Inferior parietal cortex (tissue), 1 donor: Measurements from ENCODE around the gene PAQR4.

Experiments used
- DNase-seq: peaks from one replicate; pipeline ENCODE4 v3.0.0-alpha.2; 2016; ENCODE audit errors: extremely low spot score

PAQR4 gene

DNA sequence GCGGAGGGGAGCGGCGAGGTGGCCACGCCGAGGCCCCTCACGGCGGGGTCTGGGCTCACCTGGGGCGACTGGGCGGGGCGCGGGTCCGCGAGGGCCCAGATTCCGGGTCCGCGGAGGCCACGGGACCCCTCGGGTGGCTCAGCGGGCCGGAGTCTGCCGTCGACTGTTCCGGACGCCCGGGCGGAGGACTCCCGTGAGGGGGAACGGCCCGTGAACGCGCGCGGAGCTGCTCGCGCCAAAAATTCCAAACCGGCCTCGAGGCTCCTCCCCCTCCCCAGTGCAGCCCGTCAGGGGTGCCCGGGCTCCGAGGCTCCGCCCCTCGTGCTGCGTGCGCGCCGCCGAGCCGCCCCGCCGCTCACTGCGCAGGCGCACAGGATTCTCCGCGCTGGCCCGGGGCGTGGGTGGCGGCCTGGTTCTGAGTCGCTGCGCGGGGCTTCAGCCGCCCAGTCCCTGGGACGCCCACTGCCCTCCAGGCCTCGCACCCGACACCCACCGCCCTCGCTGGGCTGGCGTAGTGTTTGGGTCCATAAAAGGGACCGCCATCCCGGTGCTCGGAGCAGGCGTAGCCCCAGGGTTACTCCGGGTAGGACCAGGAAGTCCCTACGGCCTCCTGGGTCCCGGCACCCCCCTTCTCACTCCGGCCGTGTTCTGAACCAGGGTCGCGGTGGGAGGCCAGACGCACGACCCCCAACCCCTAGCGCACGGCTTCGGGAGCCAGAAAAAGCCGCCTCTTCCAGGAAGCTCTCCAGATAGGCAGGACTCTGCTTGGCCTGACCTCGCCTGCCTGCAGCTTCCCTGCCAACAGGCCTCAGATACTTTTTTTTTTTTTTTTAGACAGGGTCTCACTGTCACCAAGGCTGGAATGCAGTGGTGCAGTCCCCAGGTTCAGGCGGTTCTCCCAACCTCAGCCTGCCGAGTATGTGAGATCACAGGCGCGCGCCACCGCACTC is 11.4 kb downstream of the PAQR4 start, which contains the start of gene PKMYT1:
PKMYT1 (minus strand) TSS at position 220 of the 950 bp plus-strand sequence. CDS start 789 bp downstream, outside the sequence.
- DNase-seq, result peak; percentile 91

DNA sequence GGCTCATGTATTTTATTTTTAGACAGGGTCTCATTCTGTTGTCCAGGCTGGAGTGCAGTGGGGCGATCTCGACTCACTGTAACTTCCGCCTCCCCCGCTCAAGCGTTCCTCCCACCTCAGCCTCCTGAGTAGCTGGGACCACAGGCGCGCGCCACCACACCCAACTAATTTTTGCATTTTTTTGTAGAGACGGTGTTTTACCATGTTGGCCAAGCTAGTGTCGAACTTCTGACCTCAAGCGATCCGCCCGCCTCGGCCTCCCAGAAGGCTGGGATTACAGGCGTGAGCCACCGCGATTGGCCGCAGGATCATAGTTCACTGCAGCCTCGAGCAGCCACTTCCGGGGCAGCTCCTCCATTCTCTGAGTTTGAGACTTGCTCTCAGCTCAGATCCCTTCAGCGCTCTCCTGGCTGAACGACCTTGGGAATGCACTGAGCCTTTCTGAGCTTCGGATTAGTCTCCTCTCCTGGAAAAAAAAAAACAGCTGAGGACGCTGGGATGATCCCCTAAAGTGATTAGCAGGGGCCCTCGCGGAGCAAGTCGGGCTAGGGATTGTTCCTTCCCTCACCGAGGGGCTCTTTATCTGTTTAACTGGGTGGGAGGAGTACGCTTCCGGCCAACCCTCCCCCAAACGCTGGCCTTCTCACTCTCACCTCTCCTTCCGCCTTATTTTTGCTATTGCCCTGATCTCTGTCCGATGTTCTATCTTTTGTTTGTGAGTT is 12.2 kb downstream of the PAQR4 start:
- DNase-seq, result no peak

DNA sequence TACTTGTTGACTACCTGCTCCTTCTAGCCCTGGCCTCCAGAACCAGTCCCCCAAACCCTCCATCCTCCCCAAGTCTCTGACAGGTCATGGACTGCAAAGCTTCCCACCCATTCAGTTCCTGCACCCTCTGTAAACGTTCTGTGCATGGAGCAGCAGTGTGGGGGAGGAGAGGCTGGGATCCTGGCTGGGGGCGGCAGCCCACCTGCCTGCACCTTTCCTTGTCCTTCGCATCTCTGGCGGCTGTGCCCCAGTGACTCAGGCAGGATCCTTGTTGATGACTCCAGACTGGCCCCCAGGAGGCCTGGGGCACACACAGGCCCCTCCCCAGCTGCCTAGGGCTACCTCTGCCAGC is 12.7 kb downstream of the PAQR4 start:
- no peak for DNase-seq

DNA sequence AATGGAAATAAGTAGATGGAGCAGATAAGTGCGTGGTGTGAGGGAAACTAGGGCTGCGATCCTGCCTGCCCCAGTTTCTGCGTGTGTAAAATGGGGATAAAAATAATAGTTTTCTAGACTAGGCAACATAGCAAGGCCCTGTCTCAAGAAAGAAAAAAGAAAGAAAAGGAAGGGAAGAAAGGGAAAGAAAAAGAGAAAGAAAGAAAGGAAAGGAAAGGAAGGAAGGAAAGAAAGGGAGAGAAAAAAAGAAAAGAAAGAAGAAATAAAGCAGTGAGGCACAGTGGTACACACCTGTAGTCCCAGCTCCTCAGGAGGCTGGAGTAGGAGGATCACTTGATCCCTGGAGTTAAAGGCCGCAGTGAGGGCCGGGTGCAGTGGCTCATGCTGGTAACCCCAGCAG is 13.3 kb downstream of the PAQR4 start:
- DNase-seq, result no peak

DNA sequence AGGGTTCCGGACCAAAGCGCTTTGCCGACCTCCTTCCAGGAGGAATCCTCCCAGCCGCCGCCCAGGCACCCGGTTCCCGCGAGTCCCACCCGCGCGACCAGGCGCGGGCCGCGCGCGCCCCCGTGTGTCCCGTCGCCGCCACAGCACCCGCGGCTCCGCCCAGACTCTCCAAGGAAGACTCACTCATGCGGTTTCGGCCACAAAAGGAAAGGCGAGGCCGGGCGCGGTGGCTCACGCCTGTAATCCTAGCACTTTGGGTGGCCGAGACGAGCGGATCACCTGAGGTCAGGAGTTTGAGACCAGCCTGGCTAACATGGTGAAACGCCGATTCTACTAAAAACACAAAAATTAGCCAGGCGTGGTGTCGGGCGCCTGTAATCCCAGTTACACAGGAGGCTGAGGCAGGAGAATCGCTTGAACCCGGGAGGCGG is 14.6 kb downstream of the PAQR4 start:
- DNase-seq, result peak; percentile 79

DNA sequence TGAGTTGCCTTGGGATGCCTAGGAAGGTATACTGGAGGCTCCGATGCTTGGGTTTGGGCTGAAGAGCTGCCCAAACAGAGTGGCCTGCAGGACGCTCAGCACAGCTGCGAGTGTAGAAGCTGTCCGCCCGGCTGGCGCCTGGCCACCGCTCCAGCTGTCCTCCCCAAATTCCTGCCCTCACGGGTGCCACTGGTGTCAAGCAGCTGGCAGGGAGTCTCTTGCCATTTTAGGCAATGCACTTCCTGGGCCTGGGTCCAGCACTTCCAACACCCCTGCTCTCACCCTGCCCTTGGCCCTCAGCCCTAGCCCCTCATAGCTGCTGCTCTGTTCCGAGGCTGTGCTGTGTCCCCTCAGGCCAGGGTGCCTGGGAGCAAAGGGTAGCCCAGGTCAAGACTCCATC is 16.3 kb downstream of the PAQR4 start:
- no peak for DNase-seq

DNA sequence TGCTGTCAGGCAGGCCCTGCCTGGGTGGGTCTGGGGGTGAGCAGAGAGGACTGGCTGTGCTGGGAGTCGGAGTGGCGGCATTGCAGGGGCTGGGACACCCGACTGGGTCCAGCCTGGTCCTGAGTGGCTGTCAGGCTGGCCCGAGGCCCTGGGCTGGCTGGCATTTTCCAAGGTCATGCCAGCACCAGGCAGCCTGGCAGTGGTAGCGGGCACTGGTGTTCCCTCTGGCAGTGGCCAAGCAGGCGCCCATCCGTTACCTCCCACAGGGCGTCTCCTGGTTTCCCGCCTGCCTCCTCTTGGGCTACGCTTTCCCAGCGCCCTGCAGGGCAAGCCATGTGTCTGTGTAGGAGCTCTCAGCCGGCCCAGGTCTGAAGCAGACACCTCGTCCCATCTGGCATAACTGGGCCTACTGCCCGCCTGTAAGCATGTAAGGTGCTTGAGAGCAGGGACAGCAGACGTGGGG is 16.8 kb downstream of the PAQR4 start:
- no peak for DNase-seq

DNA sequence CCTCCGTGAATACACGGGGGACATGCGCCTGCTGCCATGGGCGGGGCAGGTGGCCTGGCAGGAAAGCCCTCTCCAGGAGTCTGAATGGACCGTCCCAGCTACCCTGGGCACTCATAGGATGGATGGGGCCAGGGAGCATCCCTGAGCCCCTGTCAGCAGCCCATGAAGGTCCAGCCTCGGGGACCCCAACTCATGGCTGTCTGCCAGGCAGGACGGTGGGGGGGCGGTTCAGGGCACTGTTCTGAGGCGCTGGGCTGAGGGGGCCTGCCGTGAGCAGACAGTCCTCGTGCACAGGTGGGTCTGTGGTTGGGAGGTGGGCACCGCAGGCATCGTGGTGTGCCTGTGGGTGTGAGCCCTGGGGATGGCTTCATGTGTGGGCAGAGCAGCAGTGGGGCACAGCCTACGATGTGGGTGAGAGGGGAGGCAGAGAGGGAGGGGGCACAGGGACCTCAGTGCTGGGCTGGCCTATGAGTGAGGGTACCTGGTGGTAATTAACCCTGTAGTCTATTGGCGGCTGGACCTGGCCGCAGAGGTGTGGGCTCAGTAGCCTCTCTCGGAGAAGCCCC is 17.6 kb downstream of the PAQR4 start:
- no peak for DNase-seq

DNA sequence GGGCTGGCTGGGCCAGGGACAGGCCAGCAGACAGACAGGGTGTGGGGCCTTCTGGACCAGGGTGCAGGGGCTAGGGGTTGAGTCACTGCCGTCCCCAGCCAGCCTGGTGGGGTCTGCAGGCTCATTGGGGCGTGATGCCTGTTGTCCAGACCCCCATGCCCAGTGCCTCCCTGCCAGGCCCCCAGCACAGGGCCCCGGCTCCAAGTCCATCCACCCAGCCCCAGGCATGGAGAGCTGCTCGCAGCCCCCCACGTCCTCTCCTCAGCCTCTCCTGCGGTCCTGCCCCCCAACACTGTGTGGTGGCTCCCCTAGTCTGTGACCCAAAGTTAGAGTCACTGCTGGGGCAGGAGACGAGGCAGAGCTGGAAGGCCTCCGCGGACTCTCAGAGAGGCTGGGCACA is 18.1 kb downstream of the PAQR4 start:
- DNase-seq, result no peak

DNA sequence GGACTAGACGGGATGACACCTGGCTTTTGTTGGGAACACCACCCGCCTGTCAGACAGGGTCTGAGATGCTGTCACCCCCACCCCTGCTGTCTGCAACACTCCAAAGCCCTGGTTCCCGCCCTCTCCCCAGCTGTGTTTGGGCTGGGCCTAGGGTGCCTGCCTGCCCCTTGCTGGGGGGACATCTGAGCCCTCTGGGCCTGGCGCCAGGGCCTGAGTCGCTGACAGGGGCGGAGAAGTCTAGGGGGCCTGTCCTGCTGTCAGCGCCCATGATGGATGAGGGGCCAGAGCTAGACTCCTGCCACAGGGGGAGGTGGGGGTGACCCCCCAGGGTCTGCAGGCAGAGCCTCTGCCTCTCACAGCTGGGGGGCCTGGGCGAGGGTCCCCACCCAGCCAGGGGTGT is 18.7 kb downstream of the PAQR4 start:
- DNase-seq, result no peak

DNA sequence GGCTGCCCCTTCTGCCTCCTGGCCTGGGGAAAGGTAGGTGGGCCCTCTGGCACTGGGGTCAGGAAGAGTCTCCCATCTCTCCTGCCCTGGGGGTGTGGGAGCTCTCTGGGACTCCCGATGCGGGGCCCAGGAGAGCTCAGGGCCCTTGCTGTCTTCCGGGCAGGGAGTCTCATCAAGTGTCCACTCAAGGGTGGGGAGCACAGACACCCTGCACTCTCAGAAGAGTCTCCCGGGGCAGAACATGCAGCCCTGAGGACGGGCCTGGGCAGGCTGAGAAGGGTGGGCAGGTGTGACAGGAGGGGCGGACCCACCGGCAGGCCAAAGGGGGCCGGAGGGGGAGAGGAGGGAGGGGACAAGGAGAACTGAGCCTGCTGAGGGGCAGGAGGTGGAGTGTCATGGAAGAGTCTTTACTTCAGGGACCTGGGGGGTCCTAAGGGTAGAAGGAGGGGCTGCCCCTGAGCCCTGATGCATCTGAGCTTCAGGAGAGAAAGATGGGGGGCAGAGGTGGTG is 19.5 kb downstream of the PAQR4 start:
- no peak for DNase-seq

DNA sequence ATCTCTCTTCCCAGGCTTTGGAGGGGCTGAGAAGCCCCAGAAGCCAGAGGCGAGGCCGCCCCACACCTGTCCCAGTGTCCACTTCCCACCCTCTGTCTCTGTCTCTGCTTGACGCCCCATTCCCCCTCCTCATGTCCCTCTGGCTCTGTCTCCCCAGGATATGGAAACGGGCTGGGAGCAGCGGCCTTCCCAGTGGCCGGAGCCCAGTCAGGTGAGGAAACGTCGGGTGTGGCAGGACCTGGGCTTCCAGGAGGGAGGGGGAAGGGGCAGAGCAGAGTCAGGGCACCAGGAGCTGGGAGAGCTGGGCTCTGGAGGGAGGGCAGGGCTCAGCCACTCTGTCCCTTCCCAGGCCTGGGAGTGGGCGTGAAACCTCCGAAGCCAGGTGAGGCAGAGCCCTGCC is 21.7 kb downstream of the PAQR4 start:
- DNase-seq, result no peak

DNA sequence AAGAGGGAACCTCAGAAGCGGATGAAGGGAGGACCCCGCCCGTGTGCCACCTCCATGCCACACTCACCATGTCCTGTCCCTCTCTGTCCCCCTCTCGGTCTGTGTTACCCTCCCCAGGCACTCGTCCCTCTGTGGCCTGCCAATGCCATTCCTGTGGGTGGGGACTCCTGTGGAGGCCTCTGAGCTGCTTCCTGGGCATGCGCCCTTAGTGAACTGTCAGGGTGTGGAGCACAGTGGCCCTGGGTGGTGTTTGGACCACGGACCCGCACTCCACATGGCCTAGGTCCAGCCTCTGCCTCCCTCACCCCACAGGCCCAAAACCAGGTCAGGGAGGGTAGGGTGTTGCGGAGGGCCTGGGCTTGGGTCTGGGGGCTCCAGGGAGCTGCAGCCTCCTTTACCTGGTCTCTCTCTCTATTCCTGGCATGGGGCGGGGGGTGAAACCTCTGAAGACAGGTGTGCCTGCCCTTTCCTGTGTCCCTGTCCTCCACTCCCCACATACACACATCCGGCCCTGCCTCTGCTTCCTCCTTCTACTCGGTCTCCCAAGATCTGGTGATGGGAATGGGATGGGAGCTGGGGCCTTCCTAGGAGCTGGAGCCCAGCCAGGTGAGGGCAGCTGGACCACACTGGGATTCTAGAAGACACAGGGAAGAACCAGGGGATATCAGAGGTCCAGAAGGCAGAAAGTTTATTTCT is 22.6 kb downstream of the PAQR4 start:
- no peak for DNase-seq

DNA sequence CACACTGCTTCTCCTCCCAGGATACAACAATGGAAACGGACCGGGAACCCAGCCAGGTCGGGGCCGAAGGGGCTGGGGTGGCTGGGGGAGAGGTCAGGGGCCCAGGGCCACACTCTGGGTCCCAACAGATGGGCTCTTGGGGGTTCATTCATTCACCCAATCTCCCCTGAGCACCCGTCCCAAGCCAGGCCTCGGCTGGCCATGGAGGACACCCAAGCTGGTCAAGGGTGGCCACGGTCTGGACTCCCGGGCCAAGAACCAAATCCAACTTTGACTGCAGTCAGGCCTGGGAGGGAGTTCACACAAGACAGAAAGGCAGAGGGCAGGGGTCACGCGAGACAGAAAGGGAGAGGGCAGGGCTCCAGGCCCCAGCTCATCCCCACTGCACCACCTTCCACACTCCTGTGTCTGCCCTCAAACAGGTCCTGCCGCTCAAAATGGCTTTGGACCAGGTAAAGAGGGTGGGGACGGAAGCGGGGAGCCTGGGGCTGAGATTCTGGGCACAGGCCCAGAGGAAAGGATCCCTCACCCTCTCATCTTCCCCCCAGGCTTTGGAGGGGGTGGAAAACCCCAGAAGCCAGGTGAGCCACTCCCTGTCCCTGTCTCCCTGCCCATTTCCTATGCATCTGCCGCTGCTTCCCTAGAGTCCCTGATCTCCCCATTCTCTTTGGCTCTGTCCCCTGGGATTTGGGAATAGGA is 23.4 kb downstream of the PAQR4 start:
- no peak for DNase-seq

DNA sequence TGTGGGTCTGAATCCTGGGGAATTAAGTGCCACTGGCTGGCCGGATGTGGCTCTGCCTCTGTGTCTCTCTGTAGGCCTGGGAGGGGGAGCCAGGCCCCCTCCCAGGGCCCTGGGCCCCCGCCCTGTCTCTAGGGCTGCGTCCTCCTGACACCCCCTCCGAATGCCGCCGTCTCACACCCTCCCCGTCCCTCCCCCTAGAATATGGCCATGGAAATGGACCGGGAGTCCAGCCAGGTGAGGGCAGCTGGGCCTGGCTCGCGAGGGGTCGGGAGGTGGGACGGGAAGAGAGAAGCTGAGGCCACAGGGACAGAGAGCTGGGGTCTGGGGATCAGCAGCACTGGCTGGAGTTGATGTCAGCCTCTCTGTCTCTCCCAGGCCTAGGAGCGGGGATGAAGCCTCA is 27.1 kb downstream of the PAQR4 start:
- no peak for DNase-seq

DNA sequence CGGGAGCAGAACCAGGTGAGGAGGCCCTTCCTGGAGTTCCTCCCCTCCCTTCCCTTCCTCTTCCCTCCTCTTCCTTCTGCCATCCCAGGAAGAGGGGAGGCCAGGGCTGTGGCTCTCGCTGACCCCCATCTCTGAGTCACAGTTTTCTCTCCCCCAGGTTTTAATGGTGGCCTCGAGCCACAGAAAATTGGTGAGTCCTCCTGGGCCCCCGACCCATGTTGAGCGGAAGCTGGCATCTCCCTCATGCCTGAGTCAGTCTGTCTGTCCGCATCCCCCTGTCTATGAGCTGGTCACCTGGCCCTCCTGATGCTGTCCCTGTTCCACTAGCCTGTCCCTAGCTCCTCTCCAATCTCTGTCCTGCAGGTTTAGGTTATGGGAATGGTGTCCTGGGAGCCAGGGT is 30.8 kb downstream of the PAQR4 start:
- DNase-seq, result no peak

DNA sequence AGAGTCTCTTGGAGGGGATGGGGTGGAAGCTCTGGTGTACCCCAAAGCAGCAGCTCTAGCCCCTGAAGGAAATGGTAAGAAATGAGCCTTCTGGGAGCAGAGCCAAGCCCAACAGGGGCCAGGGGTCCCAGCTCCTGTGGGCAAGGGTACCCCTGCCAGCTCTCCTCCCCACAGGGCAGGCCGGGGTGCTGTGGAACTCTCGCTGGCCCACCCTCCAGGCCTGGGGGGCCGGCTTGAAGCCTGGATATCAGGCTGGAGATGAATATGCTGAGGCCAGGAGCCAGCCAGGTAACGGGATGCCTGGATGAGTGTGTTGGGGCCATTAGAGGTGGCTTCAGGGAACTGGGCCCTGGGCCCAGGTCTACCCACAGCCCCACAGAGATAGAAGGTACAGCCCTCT is 31.4 kb downstream of the PAQR4 start:
- DNase-seq, result no peak

DNA sequence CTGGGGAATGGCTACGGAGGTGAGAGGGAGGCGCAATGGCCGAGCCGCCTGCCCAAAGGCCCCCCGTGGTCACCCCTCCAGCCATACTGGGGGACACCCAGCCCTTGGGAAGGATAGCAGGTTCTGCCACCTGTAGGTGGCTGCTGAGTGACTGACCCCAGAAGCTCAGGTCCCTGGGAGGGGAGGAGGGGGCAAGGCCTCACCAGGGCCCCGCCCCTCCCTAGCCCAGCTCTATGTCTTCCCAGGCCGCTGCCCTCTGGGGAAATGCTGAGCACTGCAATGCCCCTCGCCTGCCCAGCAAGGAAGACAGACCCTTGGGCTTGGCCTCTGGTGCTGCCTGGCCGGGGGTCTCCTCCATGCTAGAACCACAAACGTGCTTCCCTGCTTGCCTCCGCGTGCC is 32.2 kb downstream of the PAQR4 start:
- DNase-seq, result no peak

DNA sequence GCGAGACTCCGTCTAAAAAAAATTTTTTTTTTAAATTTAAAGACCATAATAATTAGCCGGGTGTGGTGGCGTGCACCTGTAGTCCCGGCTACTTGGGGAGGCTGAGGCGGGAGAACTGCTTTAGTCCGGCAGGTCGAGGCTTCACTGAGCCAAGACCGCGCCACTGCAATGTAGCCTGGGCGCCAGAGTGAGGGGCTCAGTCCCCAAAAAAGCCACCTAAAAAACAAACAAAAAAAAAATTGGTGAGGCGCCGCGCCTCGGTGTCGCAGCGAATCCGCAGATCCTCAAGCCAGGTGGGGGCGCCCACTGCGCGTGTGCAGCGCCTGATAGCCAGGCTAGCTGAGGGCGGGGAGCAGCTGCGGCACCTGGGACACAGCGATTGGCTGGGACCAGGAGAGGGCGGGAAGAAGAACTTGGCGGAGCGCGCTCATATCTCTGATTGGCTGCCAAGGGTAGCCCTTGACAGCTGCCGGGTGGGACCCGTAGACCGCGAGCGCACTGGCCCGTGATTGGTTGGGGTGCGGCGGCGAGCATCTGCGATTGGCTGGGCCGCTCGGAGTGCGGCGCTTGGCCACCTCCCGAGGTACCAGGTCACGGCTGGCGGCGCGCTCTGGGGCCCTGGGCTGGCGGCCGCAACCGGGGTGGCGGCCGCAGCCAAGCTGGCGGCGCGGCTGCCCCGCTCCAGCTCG is 34.6 kb downstream of the PAQR4 start:
- peak; percentile 99 for DNase-seq

DNA sequence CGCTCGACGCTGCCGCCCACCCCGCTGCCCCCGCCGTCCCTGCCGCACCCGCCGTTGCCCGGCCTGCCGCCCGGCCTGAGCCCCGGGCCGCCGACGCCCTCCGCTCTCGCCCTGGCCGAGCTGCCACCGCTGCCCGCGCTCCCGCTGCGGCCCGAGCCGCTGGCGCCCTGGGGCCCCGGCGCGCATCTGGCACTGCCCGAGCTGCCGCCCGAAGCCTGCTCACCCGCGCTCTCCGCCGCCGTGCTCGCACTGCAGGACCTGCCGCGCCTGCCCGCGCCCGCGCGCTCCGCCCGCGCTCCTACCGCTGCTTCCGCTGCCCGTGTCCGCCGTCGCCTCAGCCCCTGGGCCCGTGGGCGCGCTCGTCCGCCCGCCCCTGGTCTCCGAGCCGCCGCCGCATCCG is 35.2 kb downstream of the PAQR4 start:
- DNase-seq, result no peak
